OCI-LY7 (cell line): ENCODE measurements around the gene GIPC2.

Experiments
- CTCF ChIP-seq: fragments of 200-600 bp; sonication (generic); conservative IDR thresholded peaks from 2 replicates; pipeline ENCODE4 v1.5.1; 2014; ENCODE audit warnings: mild to moderate bottlenecking, antibody characterized with exemption, low read length, moderate library complexity, mixed read lengths
- EZH2phosphoT487 ChIP-seq: fragments of 200-600 bp; sonication (generic); IDR thresholded peaks from 2 replicates; pipeline ENCODE4 v1.6.1; 2018; ENCODE audit warnings: low read depth, borderline replicate concordance, mild to moderate bottlenecking, mixed run types, antibody characterized with exemption, low read length, moderate library complexity, mixed read lengths

- TF ChIP-seq CTCF = no peak
- 0 out of 2 replicates have a peak, but pooled peaks have one; percentile 56 for TF ChIP-seq EZH2phosphoT487
Measured at GRCh38 chr1:78044796-78045562, 787 bp upstream of the GIPC2 start.
